ENCODE data around the gene POC1B.

Gene POC1B

GRCh38 chr12:89493670-89494302 lies 32.1 kb downstream of the POC1B start:
- DNase-seq: no peak

GRCh38 chr12:89492883-89493282 lies 33.0 kb downstream of the POC1B start:
- DNase-seq: no peak

GRCh38 chr12:89490922-89491321 lies 34.9 kb downstream of the POC1B start:
- DNase-seq: no peak

- DNase-seq: no peak
These were observed 39.6 kb downstream of the POC1B start for GRCh38 chr12:89486264-89486663.

GRCh38 chr12:89484470-89484869 lies 41.4 kb downstream of the POC1B start:
- DNase-seq: no peak

GRCh38 chr12:89481213-89481914 lies 44.5 kb downstream of the POC1B start:
- no peak for DNase-seq

- DNase-seq: no peak
These were observed 45.9 kb downstream of the POC1B start for GRCh38 chr12:89479982-89480381.

GRCh38 chr12:89477633-89478279 lies 48.1 kb downstream of the POC1B start:
- DNase-seq: no peak

GRCh38 chr12:89476904-89477595 lies 48.8 kb downstream of the POC1B start:
- no peak for DNase-seq

- no peak for DNase-seq
These were observed 49.6 kb downstream of the POC1B start for GRCh38 chr12:89476232-89476631.

- DNase-seq: no peak
These were observed 50.5 kb downstream of the POC1B start for GRCh38 chr12:89475203-89475990.

GRCh38 chr12:89474615-89475014 lies 51.2 kb downstream of the POC1B start:
- DNase-seq: no peak

- no peak for DNase-seq
These were observed 53.3 kb downstream of the POC1B start for GRCh38 chr12:89472508-89472907.

- no peak for DNase-seq
These were observed 54.9 kb downstream of the POC1B start for GRCh38 chr12:89470741-89471509.

- no peak for DNase-seq
These were observed 56.5 kb downstream of the POC1B start for GRCh38 chr12:89469361-89469760.

- DNase-seq: no peak
These were observed 57.1 kb downstream of the POC1B start for GRCh38 chr12:89468648-89469326.

GRCh38 chr12:89468017-89468416 lies 57.8 kb downstream of the POC1B start:
- no peak for DNase-seq

GRCh38 chr12:89464974-89465592 lies 60.8 kb downstream of the POC1B start:
- DNase-seq: no peak

GRCh38 chr12:89461649-89462612 lies 63.9 kb downstream of the POC1B start:
- no peak for DNase-seq

- no peak for DNase-seq
These were observed 64.7 kb downstream of the POC1B start for GRCh38 chr12:89461190-89461589.

Measured in activated CD4-positive, alpha-beta T cell treated with anti-CD3 and anti-CD28 coated beads, Interleukin-2, amount 50 U/mL, for 48 hours (primary cell).